Skeletal muscle tissue (tissue), 4 donors: Measurements from ENCODE around the gene DISP3. TPM values are rescaled to one million over a fixed set of nuclear protein-coding genes. Genes with fewer than 3 reads are reported as not detected.
"Not testable (repeated sequence)": the region's sequence is repeated elsewhere in the genome, so short reads cannot be mapped to it uniquely, and the experiment has no call there.

ENCODE experiments used
- H3K27ac ChIP-seq: one replicate; pipeline ENCODE4 v1.7.0; 2013; ENCODE audit warnings: mild to moderate bottlenecking, low read depth, low read length, inconsistent platforms
- H3K27me3 ChIP-seq, 3 donors: one replicate each; pipeline ENCODE4 v1.7.0; 2013; ENCODE audit warnings: low read length in 3 of 3; ENCODE audit not compliant: control insufficient read depth in 3 of 3, insufficient read depth in 3 of 3
- H3K36me3 ChIP-seq, 3 donors: one replicate each; pipeline ENCODE4 v1.7.0; 2013; ENCODE audit warnings: low read length in 3 of 3; ENCODE audit not compliant: control insufficient read depth in 3 of 3, insufficient read depth in 3 of 3
- H3K4me1 ChIP-seq, 3 donors: one replicate each; pipeline ENCODE4 v1.7.0; 2013; ENCODE audit warnings: low read length in 3 of 3, mild to moderate bottlenecking in 3 of 3; ENCODE audit not compliant: control insufficient read depth in 3 of 3, insufficient read depth in 3 of 3
- H3K4me3 ChIP-seq, 3 donors: one replicate each; pipeline ENCODE4 v1.7.0; 2013; ENCODE audit warnings: low read length in 3 of 3
- H3K9ac ChIP-seq, 3 donors: one replicate each; pipeline ENCODE4 v1.7.0; 2013; ENCODE audit warnings: low read length in 3 of 3, mild to moderate bottlenecking in 3 of 3, moderate library complexity in 2 of 3, low read depth in 1 of 3
- H3K9me3 ChIP-seq, 3 donors: one replicate each; pipeline ENCODE4 v1.7.0; 2013; ENCODE audit warnings: low read length in 3 of 3; ENCODE audit not compliant: control insufficient read depth in 3 of 3
- total RNA-seq: library from RNA; depleted of rRNA; stranded (reverse); fragments of >200 nt; gene quantifications from one replicate; pipeline ENCODE4 v1.2.3, GENCODE V29; 2014
- donor health status: Osteomylitis.

Gene DISP3
- total RNA-seq, 1 donor from 2014 or later, result not detected

GRCh38 chr1:11579506-11579905 lies 100.6 kb downstream of the DISP3 start:
- H3K27me3 ChIP-seq, result peaks cover 4 to 36% (median 30%) of the 10 kb centered on the region in 3 donors

GRCh38 chr1:11580049-11580448 lies 101.1 kb downstream of the DISP3 start:
- H3K4me3 ChIP-seq, H3K4me1 ChIP-seq, H3K9me3 ChIP-seq, H3K27ac ChIP-seq, H3K9ac ChIP-seq, H3K36me3 ChIP-seq: not testable (repeated sequence)
- peaks cover 4 to 36% (median 30%) of the 10 kb centered on the region in 3 donors for H3K27me3 ChIP-seq

More at GRCh38 chr1:11579506-11579905, 100.6 kb downstream of the DISP3 start:
- Histone ChIP-seq H3K9me3 (no peaks in the 10 kb centered on the region), H3K9ac (no peak overlapping the region), H3K36me3 (no peaks in the 10 kb centered on the region), H3K4me1 (no peaks in the 10 kb centered on the region), H3K27ac (no peak overlapping the region), H3K4me3 (no peak overlapping the region)

GRCh38 chr1:11581445-11581991 lies 102.6 kb downstream of the DISP3 start:
- Histone ChIP-seq H3K9me3 (no peaks in the 10 kb centered on the region), H3K27me3 (peaks cover 7 to 36% (median 27%) of the 10 kb centered on the region in 3 donors), H3K27ac (no peak overlapping the region), H3K4me1 (no peaks in the 10 kb centered on the region), H3K9ac (no peak overlapping the region), H3K36me3 (no peaks in the 10 kb centered on the region), H3K4me3 (no peak overlapping the region)

GRCh38 chr1:11585389-11585788 lies 106.4 kb downstream of the DISP3 start:
- H3K27ac ChIP-seq, result no peak overlapping the region
- H3K36me3 ChIP-seq, result no peaks in the 10 kb centered on the region
- no peak overlapping the region for H3K9ac ChIP-seq
- no peaks in the 10 kb centered on the region for H3K9me3 ChIP-seq
- no peak overlapping the region for H3K4me3 ChIP-seq
- H3K27me3 ChIP-seq, result peaks cover 9 to 35% (median 14%) of the 10 kb centered on the region in 3 donors
- H3K4me1 ChIP-seq, result no peaks in the 10 kb centered on the region

Other genes starting within 250 kb of the DISP3 start
- 25.1 TPM for gene MTOR, start 216.6 kb upstream of the DISP3 start, total RNA-seq
- gene UBIAD1, start 206.0 kb upstream of the DISP3 start, total RNA-seq, result 7.3 TPM
- 0.52 TPM for gene FBXO2, start 175.3 kb downstream of the DISP3 start, total RNA-seq
- gene FBXO44, start 175.7 kb downstream of the DISP3 start, total RNA-seq, result 3.1 TPM
- 2.6 TPM for gene FBXO6, start 185.0 kb downstream of the DISP3 start, total RNA-seq
- gene MAD2L2, start 202.0 kb downstream of the DISP3 start, total RNA-seq, result 19.8 TPM
- not detected for gene DRAXIN, start 212.6 kb downstream of the DISP3 start, total RNA-seq